Mesodermal cell (in vitro differentiated cells): ENCODE measurements around the gene RBM23.
"Not testable (repeated sequence)": the region's sequence is repeated elsewhere in the genome, so short reads cannot be mapped to it uniquely, and the experiment has no call there.

Source experiments
- H3K27ac ChIP-seq: 2 replicates; pipeline ENCODE4 v1.7.0; 2013; ENCODE audit warnings: mild to moderate bottlenecking, low read depth, low read length, moderate library complexity; ENCODE audit not compliant: severe bottlenecking
- H3K36me3 ChIP-seq: 2 replicates; pipeline ENCODE4 v1.7.1; 2013; ENCODE audit warnings: mild to moderate bottlenecking, low read length, moderate library complexity; ENCODE audit not compliant: control insufficient read depth, insufficient read depth
- H3K4me1 ChIP-seq: one replicate; pipeline ENCODE4 v1.7.1; 2013; ENCODE audit warnings: mild to moderate bottlenecking, low read length; ENCODE audit not compliant: insufficient read depth, control insufficient read depth, poor library complexity, severe bottlenecking
- H3K4me3 ChIP-seq: 2 replicates; pipeline ENCODE4 v1.7.0; 2013; ENCODE audit warnings: low read length, control low read depth, mild to moderate bottlenecking; ENCODE audit not compliant: insufficient read depth, poor library complexity, severe bottlenecking; ENCODE audit errors: extremely low read depth
- H3K9me3 ChIP-seq: 2 replicates; pipeline ENCODE4 v1.7.1; 2013; ENCODE audit warnings: mild to moderate bottlenecking, low read length, moderate library complexity; ENCODE audit not compliant: control insufficient read depth
- WGBS, 2 experiments: methylation state at CpG; one replicate each; pipeline ENCODE4 v1.1.5; 2013; ENCODE audit warnings: missing lambda C conversion rate in 2 of 2; ENCODE audit not compliant: insufficient coverage in 2 of 2; 5-methylcytosine and 5-hydroxymethylcytosine counted together

RBM23 gene

GRCh38 chr14:22915886-22916521 lies 2.9 kb downstream of the RBM23 start:
- Histone ChIP-seq H3K36me3 (peaks cover 50% of the 10 kb centered on the region), H3K27ac (no peak overlapping the region), H3K4me3 (no peak overlapping the region), H3K9me3 (no peaks in the 10 kb centered on the region), H3K4me1 (no peaks in the 10 kb centered on the region)
- 89 to 100% methylated on average over 6 to 7 of the region's 8 CpGs for WGBS, 2 experiments

GRCh38 chr14:22914836-22915235 lies 4.1 kb downstream of the RBM23 start:
- H3K27ac ChIP-seq, H3K9me3 ChIP-seq, H3K4me3 ChIP-seq, H3K4me1 ChIP-seq: not testable (repeated sequence)
- peaks cover 48% of the 10 kb centered on the region for H3K36me3 ChIP-seq
- WGBS, 2 experiments = 100% methylated on average over 1 of the region's 4 CpGs; no CpG with 5 or more reads in 1 of the 2 experiments

- peaks cover 71% of the 10 kb centered on the region for H3K36me3 ChIP-seq
- 100% methylated on average over 1 to 2 of the region's 5 CpGs for WGBS, 2 experiments
- H3K4me1 ChIP-seq = no peaks in the 10 kb centered on the region
- H3K4me3 ChIP-seq = no peak overlapping the region
- no peaks in the 10 kb centered on the region for H3K9me3 ChIP-seq
- no peak overlapping the region for H3K27ac ChIP-seq
Measured at GRCh38 chr14:22910916-22911315, 8.0 kb downstream of the RBM23 start.

DNA sequence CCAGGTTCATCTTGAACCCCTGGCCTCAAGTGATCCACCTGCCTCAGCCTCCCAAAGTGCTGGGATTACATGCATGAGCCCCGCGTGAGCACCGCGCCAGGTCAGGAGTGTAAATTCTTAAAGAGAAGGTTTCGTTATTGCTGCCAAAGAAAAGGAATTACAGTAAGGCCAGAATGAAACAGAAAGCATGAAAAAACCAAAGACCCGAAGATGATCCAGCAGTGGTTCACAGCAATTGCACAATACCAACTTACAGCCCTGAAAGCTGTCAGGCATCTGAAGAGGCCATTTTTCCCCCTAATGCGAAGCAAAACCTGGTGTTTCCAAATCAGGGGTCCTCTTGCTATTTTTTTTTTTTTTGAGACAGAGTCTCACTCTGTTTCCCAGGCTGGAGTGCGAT lies 10.3 kb downstream of the RBM23 start:
- no peaks in the 10 kb centered on the region for H3K9me3 ChIP-seq
- no peak overlapping the region for H3K4me3 ChIP-seq
- H3K4me1 ChIP-seq = no peaks in the 10 kb centered on the region
- H3K27ac ChIP-seq = no peak overlapping the region
- 91 to 93% methylated on average over 3 to 7 of the region's 8 CpGs for WGBS, 2 experiments
- peaks cover 80% of the 10 kb centered on the region for H3K36me3 ChIP-seq

DNA sequence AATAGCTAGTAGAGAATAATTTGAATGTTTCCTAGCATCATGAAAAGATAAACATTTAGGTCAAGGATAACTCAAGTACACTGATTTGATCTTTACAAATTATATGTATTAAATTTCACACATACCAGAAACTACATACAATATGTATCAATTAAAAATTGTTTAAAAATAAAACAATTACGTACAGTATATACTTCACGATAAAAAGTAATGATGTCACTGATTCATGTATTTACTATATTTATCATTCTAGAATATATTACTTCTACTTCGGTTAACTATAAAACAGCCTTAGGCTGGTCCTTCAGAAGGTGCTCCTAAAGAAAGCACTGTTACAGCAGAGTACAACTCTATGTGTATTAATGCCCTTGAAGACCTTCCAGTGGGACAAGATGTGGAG lies 11.5 kb downstream of the RBM23 start:
- no peaks in the 10 kb centered on the region for H3K4me1 ChIP-seq
- no peak overlapping the region for H3K27ac ChIP-seq
- WGBS, 2 experiments = 100% methylated on average over 1 of the region's 3 CpGs; no CpG with 5 or more reads in 1 of the 2 experiments
- H3K9me3 ChIP-seq = no peaks in the 10 kb centered on the region
- H3K4me3 ChIP-seq = no peak overlapping the region
- peaks cover 88% of the 10 kb centered on the region for H3K36me3 ChIP-seq

- H3K36me3 ChIP-seq = peaks cover 95% of the 10 kb centered on the region
- no peaks in the 10 kb centered on the region for H3K4me1 ChIP-seq
- no peak overlapping the region for H3K27ac ChIP-seq
- no peaks in the 10 kb centered on the region for H3K9me3 ChIP-seq
- 94 to 99% methylated on average over 18 to 19 of the region's 20 CpGs for WGBS, 2 experiments
- no peak overlapping the region for H3K4me3 ChIP-seq
Measured at GRCh38 chr14:22906073-22906472, 12.9 kb downstream of the RBM23 start.

DNA sequence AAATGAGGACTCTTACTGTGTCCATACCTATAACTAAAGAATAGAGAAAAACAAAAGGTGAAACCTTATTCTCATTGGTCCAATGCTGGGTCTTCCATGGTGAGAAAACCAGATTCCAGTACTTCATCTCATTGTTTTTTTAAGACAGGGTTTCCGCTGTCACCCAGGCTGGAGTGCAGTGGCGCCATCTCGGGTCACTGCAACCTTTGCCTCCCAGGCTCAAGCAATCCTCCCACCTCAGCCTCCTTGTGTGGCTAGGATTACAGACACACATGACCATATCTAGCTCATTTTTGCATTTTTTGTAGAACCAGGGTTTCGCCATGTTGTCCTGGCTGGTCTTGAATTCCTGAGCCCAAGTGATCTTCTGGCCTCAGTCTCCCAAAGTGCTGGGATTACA lies 13.3 kb downstream of the RBM23 start:
- Histone ChIP-seq H3K27ac (no peak overlapping the region), H3K4me3 (no peak overlapping the region), H3K4me1 (no peaks in the 10 kb centered on the region), H3K36me3 (peaks cover 95% of the 10 kb centered on the region), H3K9me3 (no peaks in the 10 kb centered on the region)
- 91 to 95% methylated on average over 4 of the region's 4 CpGs for WGBS, 2 experiments

DNA sequence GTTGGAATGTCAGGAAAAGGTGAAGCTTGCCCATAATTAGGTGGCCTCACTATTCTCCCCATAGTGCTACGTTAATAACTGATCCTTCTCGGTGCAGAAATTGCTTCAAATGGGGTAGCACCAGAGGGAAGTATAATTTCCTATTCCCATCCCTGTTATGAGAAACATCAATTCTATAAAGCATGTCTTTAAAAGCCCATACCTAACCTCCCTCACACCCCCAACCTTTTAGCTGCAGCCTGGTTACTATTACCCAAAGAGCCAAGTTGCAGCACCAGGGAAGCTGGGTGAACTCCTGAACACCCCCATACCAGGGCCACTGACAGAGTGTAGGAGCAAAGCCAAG lies 15.2 kb downstream of the RBM23 start:
- Histone ChIP-seq H3K9me3 (no peaks in the 10 kb centered on the region), H3K27ac (no peak overlapping the region), H3K36me3 (peaks cover 86% of the 10 kb centered on the region), H3K4me3 (no peak overlapping the region), H3K4me1 (peaks cover 5% of the 10 kb centered on the region)
- whole genome bisulfite sequencing, 2 experiments = 92 to 100% methylated on average over 2 of the region's 2 CpGs

DNA sequence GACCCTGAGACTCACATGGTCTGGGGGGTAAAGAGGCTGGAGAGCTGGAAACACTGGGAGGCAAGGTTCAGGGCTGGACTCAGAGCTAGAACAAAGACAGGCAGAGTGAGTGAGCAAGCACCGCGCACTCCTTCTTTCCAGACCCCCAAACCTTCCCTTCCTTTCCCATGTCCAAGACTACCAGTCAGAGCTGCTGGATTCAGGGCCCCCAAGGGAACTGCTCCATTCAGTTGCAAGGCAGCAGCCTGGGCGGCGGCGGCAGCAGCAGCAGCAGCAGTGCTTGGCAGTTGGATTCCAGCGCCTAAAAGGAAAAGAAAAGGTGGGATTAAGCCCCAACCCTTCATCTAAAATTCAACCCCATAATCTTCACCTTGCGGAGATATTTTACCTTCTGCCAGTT lies 17.1 kb downstream of the RBM23 start:
- peaks cover 69% of the 10 kb centered on the region for H3K36me3 ChIP-seq

GRCh38 chr14:22900081-22900799 lies 18.7 kb downstream of the RBM23 start:
- no peak overlapping the region for H3K4me3 ChIP-seq
- 0% methylated on average over 1 of the region's 3 CpGs; no CpG with 5 or more reads in 1 of the 2 experiments for WGBS, 2 experiments
- H3K27ac ChIP-seq = no peak overlapping the region
- H3K9me3 ChIP-seq = no peaks in the 10 kb centered on the region
- peaks cover 16% of the 10 kb centered on the region for H3K4me1 ChIP-seq
- H3K36me3 ChIP-seq = peaks cover 53% of the 10 kb centered on the region

More for the DNA sequence above, 17.1 kb downstream of the RBM23 start:
- Histone ChIP-seq H3K9me3 (no peaks in the 10 kb centered on the region), H3K4me3 (no peak overlapping the region), H3K4me1 (peaks cover 16% of the 10 kb centered on the region), H3K27ac (no peak overlapping the region)
- 89 to 93% methylated on average over 3 to 7 of the region's 7 CpGs for WGBS, 2 experiments
